Measurements from ENCODE around the gene SATB2. TPM values are rescaled to one million over a fixed set of nuclear protein-coding genes. Genes with fewer than 3 reads are reported as not detected.

The SATB2 gene
- total and polyA plus RNA-seq, 12 donors: 3.4 to 18.3 (median 10.1) TPM

GRCh38 chr2:199405241-199405640 is 52.5 kb downstream of the SATB2 start:
- DNase-seq: no peak
- no peaks in the 10 kb centered on the region for H3K36me3 ChIP-seq (replicated peaks in 1 of 2)
- no peaks in the 10 kb centered on the region for H3K9me3 ChIP-seq (replicated peaks in 1 of 3)
- H3K27me3 ChIP-seq: no peaks in the 10 kb centered on the region
- H3K27ac ChIP-seq: no peak overlapping the region
- no peak overlapping the region for H3K4me3 ChIP-seq
- H3K4me1 ChIP-seq (replicated peaks in 1 of 2): no peaks in the 10 kb centered on the region
- intact Hi-C loops (cut with DNase I): no loop called here
- no peak for TF ChIP-seq POLR2A (IDR thresholded peaks at IDR 0.05)
- TF ChIP-seq, protein P1, sequence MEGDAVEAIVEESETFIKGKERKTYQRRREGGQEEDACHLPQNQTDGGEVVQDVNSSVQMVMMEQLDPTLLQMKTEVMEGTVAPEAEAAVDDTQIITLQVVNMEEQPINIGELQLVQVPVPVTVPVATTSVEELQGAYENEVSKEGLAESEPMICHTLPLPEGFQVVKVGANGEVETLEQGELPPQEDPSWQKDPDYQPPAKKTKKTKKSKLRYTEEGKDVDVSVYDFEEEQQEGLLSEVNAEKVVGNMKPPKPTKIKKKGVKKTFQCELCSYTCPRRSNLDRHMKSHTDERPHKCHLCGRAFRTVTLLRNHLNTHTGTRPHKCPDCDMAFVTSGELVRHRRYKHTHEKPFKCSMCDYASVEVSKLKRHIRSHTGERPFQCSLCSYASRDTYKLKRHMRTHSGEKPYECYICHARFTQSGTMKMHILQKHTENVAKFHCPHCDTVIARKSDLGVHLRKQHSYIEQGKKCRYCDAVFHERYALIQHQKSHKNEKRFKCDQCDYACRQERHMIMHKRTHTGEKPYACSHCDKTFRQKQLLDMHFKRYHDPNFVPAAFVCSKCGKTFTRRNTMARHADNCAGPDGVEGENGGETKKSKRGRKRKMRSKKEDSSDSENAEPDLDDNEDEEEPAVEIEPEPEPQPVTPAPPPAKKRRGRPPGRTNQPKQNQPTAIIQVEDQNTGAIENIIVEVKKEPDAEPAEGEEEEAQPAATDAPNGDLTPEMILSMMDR (IDR thresholded peaks at IDR 0.05): peak in 4 of 6 experiments; percentile 12 to 32 (median 30)

DNA sequence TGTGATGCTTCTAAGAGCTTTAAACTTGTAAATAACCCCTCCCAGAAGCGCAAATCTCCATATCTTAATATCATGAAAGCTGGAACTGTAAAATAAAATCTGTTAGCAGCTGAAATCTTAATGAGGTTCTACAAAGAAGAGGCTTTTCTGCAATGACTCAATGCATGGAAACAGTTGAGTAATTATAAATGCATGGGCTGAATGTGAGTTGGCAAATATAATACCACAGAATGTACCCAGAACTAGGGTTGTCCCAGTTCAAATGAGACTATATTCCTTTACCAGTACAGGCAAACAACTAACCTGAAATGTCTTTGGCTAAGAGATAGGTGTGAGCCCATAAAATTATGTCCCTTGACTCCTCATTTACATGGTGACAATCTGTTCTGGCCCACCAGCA is 52.9 kb downstream of the SATB2 start:
- intact Hi-C loops (cut with DNase I): no loop called here
- no peaks in the 10 kb centered on the region for H3K4me1 ChIP-seq (replicated peaks in 1 of 2)

DNA sequence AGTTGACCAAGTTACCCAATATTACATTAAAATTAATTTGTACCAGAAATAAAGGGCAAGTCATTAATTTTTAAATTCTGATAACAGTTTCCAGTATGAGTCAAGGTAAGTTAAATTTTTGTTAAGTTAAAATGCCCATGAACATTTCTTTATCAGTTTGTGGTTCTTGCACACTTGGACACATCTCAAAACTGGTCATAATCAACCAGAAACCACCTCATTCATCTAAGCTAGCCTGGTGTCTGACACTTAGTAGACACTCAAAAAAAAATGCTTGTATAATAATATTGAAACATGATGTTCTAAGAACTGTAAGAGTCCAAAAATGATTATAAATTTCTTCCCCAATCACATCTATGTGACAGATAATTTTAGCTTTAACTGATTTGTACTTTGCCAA is 62.4 kb downstream of the SATB2 start:
- Histone ChIP-seq H3K36me3 (replicated peaks in 1 of 2) (no peaks in the 10 kb centered on the region), H3K4me1 (replicated peaks in 1 of 2) (no peaks in the 10 kb centered on the region), H3K27ac (no peak overlapping the region), H3K4me3 (no peak overlapping the region), H3K9me3 (replicated peaks in 1 of 3) (no peaks in the 10 kb centered on the region), H3K27me3 (no peaks in the 10 kb centered on the region)
- DNase-seq: no peak
- intact Hi-C loops (cut with DNase I): no loop called here
- no peak for TF ChIP-seq POLR2A (IDR thresholded peaks at IDR 0.05)
- TF ChIP-seq, protein P1 (IDR thresholded peaks at IDR 0.05): no peak

More for the DNA sequence above, 52.9 kb downstream of the SATB2 start:
- TF ChIP-seq, protein P1 (IDR thresholded peaks at IDR 0.05): no peak
- TF ChIP-seq POLR2A (IDR thresholded peaks at IDR 0.05): no peak
- Histone ChIP-seq H3K4me3 (no peak overlapping the region), H3K27ac (no peak overlapping the region), H3K9me3 (replicated peaks in 1 of 3) (no peaks in the 10 kb centered on the region), H3K36me3 (replicated peaks in 1 of 2) (no peaks in the 10 kb centered on the region), H3K27me3 (no peaks in the 10 kb centered on the region)
- no peak for DNase-seq
- 91 to 98% (median 95%) methylated on average over 1 of the region's 1 CpG for WGBS, 4 donors

DNA sequence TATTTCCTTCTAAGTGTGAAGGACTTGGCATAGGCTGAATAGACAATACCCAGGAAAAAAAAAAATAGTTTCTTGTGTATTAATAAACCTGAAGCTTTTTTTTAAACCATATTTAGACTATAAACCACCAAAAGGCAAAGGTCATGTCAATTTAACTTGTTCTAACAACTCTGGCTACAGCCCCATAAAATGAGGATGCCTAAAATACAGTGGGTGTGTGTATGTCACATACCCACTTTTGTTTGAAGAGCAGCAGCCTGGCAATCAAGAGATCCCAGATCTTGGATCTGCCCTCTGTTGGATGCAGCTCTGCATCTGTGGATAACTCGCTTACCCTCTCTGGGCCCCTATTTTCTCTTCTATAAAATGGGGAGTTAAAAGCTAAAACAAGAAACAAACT is 65.4 kb downstream of the SATB2 start:
- H3K27me3 ChIP-seq: no peaks in the 10 kb centered on the region
- no peaks in the 10 kb centered on the region for H3K36me3 ChIP-seq (replicated peaks in 1 of 2)
- H3K27ac ChIP-seq: no peak overlapping the region
- intact Hi-C loops (cut with DNase I): no loop called here
- WGBS, 4 donors: 92 to 100% (median 94%) methylated on average over 1 of the region's 1 CpG
- H3K9me3 ChIP-seq (replicated peaks in 1 of 3): no peaks in the 10 kb centered on the region
- no peaks in the 10 kb centered on the region for H3K4me1 ChIP-seq (replicated peaks in 1 of 2)
- no peak overlapping the region for H3K4me3 ChIP-seq
- TF ChIP-seq, protein P1 (IDR thresholded peaks at IDR 0.05): no peak
- TF ChIP-seq POLR2A (IDR thresholded peaks at IDR 0.05): no peak
- no peak for DNase-seq
